KG1 (cell line): ENCODE measurements around the gene SHMT1.
"Not testable (repeated sequence)": the region's sequence is repeated elsewhere in the genome, so short reads cannot be mapped to it uniquely, and the experiment has no call there.

Experiments
- DNase-seq: peaks from one replicate; lab custom pipeline; 2025; lab: John Stamatoyannopoulos, UW

SHMT1 gene

DNA sequence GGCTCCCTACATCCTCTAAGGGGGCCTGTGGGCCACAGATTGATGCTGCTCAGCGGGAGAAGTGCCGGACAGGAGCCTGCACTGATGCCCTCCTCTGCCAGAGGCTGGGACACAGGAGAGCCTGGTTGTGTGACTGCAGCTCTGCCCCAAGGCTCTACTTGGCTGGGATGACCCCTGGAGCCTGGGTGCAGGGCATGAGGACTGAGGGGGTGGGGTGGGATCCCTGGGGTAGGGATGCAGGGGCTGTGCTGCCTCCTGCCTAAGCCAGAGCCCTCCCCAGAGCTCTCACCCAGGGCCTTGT is 14.8 kb upstream of the SHMT1 start:
- DNase-seq: no peak

DNA sequence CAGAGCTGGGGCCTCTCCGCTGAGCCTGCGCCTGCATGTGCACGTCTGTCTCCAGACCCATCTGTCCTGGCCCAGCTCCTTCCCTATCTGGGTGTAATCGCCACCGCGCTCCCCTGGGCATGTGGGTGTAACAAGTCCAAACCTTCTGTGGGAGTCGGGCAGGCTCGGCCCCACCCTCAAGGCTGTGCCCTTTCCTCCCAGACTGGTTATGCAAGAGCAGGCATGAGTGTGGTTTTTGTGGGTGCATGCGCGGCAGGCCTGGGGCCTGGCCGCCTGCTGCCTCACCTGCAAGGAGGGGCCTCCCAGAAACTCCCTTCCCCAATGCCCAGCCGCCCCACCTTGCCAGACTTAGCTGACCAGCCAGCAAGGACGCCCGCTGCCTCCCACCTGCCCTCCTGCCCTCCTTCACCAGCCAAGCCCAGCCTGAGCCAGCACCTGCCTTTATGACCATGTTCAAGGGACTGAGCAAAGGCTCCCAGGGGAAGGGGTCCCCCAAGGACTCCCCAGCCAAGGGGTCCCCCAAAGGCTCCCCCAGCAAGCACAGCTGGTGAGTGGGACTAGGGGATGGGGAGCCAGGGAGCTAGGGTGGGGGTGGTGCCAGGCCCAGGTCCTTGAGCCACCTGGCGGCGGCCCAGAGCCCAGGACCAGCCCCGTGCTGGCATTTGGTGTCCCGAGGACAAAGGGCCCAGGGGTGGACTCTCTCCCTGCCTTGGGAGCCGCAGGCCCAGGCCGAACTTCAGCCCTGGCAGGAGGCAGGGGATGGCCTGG is 14.3 kb upstream of the SHMT1 start, which contains the start of gene EVPLL:
EVPLL (plus strand) TSS at position 342 of the 768 bp plus-strand sequence. CDS start 3,160 bp downstream, outside the sequence.
- DNase-seq: peak; percentile 0

DNA sequence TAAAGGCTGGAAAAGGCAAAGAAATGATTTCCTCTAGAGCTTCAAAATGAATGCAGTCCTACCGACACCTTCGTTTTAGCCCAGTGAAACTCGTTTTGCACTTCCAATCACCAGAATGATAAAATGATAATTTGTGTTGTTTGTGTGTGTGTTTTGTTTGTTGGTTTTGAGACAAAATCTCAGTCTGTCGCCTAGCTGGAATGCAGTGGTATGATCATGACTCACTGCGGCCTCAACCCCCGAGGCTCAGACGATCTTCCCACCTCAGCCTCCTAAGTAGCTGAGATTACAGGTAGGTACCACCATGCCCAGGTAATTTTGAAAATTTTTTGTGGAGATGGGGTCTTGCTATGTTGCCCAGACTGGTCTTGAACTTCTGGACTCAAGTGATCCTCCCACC is 10.9 kb upstream of the SHMT1 start:
- no peak for DNase-seq

DNA sequence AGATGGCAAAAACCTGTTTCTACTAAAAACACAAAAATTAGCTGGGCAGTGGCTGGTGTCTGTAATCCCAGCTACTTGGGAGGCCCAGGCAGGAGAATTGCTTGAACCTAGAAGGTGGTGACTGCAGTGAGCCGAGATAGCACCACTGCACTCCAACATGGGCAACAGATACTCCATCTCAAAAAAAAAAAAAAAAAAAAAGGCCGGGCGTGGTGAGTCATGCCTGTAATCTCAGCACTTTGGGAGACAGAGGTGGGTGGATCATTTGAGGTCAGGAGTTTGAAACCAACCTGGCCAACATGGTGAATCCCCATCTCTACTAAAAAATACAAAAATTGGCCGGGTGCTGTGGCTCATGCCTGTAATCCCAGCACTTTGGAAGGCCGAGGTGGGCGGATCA is 9.8 kb upstream of the SHMT1 start:
- DNase-seq: not testable (repeated sequence)

DNA sequence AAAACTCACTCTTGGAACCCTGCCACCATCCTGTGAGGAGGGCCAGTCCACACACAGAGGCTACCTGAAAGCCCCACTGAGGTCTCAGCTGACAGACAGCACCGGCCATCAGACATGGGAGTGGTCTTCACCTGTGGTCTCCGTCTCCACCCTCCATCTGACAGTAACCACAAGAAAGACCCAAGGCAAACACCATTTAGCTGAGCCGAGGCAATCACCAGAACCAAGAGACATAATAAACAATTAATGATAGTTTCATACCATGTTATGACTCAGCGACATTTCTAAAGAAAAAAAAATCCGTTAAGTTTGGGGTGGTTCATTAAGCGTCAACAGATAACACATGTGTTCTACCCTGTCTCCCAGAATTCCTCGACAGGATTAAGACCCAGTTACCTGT is 8.1 kb upstream of the SHMT1 start:
- no peak for DNase-seq

DNA sequence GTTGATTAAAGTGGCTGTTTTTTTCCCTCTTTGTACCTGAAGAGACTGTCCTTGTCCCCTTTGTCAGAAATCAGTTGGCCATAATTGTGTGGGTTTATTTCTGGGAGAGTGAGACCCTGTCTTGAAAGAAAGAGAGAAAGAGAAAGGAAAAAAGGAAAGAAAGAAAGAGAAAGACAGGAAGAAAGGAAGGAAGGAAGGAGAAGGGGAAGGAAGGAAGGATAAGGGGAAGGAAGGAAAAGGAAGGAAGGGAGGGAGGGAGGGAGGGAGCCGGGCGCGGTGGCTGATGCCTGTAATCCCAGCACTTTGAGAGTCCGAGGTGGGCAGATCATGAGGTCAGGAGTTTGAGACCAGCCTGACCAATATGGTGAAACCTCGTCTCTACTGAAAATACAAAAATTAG is 7.4 kb upstream of the SHMT1 start:
- no peak for DNase-seq

DNA sequence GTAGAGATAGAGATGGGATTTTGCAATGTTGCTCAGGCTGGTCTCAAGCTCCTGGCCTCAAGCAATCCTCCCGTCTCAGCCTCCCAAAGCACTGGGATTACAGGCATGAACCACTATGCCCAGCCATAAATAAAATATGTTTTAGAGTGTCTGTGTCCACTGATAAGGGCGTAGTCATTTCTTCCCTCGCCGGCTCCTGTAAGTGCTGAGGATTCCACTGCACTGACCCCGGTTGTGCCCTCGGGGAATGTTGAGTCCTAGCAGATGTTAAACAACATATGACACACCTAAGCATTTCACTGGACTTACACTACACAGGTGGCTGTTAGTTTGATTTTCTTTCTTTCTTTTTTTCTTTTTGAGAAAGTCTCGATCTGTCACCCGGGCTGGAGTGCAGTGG is 5.6 kb upstream of the SHMT1 start:
- DNase-seq: no peak

DNA sequence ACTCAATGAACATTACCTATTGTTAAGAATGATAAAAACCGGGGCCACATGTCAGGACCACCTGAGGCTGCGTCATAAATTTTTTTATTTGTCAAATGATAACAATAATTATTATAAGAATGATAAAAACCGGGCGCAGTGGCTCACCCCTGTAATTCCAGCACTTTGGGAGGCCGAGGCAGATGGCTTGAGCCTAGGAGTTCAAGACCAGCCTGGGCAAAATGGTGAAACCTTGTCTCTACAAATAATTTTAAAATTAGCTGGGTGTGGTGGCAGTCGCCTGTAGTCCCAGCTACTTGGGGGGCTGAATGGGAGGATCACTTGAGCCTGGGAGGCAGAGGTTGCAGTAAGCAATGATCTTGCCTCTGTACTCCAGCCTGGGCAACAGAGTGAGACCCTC is 816 bp upstream of the SHMT1 start:
- DNase-seq: no peak

DNA sequence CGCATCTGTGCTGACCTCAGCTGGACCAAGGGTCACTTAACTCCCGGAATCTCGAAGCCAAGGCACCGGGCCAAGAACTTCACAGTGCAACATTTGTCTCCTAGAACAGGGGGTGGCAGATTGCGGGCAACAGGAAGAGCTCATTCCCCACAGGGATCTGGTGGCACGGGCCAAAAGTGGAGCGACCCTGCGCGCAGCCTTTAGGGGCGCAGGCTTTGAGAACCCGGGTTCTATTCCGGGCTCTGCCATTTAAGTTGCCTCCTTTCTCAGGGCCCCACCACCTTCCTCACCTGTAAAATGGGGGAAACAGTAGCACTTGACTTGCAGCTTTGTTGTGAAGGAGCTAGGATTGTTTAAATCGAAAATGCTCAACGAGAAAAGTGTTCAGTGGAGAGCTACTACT is 651 bp downstream of the SHMT1 start:
- DNase-seq: no peak

DNA sequence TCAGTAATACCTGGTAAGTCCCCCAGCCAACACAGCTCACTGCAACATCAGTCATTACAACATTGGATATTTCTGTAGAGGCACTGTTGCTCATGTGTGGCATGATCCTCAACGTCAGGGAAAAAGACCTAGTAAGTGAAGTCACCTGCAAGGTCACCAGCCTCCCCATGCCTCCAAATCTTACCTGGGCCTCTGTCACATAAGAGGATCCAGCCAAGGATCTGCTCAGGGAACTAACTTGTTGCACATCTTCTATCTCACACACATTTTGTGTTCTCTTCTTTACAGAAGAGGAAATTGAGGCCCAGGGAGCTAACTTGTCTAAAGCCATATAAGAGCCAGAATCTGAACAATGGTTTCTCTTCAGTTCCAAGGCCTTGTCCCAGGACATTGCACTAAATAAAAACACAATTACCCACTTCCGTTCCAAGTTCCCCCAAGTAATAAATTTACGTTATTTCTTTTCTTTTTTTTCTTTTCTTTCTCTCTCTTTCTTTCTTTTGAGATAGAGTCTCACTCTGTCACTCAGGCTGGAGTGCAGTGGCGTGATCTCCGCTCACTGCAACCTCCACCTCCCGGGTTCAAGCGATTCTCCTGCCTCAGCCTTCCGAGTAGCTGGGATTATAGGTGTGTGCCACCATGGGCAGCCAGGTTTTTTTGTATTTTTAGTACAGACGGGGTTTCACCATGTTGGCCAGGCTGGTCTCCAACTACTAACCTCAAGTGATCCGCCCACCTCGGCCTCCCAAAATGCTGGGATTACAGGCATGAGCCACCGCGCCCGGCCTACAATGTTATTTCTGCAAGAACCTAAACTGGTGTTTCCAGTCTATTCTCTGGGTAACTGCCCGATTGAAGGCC is 1.3 kb downstream of the SHMT1 start:
- DNase-seq: no peak

DNA sequence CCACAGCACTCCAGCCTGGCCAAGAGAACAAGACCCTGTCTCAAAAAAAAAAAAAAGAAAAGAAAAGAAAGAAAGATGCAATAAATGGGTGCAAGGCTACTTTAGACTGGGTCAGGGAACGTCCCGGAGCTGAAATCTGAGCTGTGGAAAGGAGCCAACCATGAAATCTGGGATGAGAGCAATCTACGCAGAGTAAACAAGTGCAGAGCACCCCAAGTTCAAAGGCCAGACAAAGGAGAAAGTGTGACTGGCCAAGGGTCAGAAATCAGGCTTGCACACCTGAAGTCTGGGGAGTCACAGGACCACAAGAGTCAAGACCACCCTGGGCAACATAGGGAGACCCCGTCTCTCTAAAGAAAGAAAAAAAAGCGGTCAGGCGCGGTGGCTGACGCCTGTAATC is 2.8 kb downstream of the SHMT1 start:
- DNase-seq: no peak

DNA sequence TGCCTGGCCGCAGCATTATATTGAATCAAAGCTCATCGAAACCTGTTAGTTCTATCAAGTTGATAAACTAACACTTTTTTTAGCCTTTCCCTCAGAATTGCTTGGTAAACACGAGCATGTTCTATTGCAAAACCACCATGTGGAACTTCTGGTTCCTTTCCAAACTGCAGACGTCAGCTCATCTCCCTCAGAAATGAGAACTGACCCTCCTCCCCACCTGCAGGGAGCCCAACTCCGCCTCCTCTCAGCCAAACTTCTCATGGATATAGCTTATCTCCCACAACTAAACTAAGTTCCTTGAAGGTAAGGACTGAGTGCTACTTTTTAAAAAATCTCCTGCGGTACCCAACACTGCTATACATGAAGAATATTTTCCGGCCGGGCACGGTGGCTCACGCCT is 6.7 kb downstream of the SHMT1 start:
- no peak for DNase-seq

DNA sequence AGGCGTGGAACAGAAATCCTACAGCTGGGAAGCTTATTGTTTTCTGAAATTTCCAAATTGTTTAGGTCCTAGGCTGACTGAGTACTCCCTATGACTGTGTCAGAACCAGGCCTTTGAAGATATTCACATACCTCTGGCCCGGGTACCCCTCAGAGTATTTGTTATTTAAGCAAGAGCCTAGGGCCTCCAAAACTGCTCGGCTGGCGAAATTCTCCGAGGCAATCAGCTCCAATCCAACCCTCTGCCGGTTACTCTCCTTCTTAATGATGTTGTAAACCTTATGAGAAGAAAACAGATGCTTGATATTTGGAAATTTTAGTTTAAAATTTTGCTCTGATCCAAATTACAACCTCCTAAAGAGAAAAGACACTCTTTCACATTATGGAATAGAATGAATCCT is 9.8 kb downstream of the SHMT1 start:
- no peak for DNase-seq

DNA sequence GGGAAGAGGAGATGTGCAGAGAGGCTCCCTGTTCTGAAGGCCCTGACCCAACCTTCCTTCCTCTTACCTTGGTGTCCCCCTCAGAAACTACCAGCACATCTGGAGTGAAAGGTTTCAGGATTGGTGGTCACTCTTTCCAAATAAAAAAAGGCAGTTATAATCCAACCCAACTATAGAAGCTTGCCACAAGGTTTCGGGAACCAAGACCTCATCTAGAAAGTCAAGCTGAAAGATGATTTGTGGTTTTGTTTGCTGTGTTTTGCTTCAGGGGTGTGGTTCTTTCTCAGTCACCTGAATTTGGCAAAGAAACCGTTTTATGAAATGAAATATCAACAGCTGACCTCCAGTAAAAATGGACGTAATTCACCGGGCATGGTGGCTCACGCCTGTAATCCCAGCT is 19.3 kb downstream of the SHMT1 start:
- no peak for DNase-seq

DNA sequence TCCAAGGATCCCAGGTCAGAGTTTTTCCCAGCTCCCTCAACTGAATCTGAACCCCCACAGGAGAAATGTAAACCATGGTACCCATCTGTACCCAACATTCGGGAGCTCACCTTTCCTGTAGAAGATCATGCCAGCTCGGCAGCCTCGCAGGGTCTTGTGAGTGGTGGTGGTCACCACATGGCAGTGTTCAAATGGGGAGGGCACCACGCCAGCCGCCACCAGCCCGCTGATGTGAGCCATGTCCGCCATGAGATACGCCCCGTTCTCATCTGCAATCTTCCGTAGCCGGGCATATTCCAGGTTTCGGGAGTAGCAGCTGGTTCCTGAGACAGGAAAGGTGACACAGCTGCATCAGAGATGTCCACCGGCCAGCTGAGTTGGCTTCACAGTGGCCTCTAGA is 23.4 kb downstream of the SHMT1 start:
- no peak for DNase-seq

DNA sequence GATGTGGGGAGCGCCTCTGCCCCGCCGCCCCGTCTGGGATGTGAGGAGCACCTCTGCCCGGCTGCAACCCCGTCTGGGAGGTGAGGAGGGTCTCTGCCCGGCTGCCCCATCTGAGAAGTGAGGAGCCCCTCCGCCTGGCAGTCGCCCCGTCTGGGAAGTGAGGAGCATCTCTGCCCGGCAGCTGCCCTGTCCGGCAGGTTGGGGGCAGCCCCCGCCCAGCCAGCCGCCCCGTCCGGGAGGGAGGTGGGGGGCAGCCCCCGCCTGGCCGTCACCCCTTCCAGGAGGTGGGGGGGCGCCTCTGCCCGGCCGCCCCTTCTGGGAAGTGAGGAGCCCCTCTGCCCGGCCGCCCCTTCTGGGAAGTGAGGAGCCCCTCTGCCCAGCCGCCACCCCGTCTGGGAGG is 25.2 kb downstream of the SHMT1 start:
- not testable (repeated sequence) for DNase-seq

DNA sequence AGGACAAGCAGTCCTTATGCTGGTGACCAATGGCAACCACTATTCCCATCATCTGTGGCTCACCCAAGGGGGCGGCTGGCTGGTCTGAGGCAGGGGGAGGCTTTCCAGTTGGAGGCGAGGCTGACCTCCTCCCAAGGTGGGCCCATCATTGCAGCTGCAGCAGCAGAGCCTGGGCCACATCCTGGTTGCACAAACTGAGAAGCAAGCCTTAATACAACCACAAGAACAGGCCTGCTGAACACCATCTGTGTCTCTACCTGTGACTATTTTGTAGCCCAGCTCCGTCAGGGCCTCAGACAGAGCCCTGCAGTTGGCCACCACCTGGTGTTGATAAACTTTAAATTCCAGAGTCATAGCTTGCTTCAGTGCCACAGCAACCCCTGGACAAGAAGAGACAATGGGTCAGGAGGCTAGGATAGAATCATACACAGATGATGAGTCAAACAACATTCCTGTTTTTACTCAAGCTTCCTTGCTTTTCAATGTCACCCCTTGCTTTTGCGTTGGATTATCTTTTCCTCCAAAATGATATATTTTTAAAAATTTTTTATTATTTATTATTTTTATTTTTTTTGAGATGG is 30.4 kb downstream of the SHMT1 start:
- DNase-seq: no peak

DNA sequence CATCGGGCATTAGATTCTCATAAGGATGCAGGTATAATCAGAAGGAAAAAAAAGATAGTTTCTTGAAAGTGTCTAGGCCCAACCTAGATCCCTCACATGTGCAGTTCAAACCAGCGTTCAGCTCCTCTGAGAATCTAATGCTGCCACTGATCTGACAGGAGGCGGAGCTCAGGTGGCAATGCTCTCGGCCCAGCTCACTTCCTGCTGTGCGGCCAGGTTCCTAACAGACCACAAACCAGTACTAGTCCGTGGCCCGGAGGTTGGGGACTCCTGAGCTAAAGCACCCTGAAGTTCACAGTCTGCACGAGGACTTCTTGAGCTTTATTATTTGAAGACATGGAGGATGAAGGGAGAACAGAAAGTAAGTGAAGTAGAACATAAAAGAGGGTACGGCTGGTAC is 31.5 kb downstream of the SHMT1 start:
- no peak for DNase-seq

DNA sequence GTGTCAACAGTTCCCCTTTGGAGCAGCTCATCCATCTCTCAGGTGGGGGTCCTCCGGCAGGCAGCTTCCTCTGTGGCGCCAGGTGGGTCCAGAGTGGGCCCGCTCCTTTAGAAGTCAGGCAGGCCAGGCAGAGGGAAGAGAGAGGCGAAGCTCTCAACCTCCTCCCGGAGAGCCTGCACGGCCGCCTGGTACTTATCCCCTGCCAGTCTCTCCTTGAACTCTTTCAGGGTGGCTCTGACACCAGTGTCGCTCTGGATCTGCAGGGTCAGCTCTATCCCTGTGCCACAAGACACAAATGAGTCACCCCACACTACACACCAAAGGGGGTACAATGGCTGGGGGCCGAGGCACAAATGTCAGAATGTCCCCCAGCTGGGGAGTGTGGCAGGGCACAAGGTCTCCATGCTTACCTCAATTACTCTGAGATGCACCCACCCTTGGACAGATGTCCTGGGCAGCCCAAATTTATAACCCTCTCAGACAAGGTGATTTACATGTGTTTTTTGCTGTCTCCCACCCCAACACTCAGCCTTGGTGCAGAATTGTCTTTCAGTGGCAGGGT is 34.6 kb downstream of the SHMT1 start:
- no peak for DNase-seq

DNA sequence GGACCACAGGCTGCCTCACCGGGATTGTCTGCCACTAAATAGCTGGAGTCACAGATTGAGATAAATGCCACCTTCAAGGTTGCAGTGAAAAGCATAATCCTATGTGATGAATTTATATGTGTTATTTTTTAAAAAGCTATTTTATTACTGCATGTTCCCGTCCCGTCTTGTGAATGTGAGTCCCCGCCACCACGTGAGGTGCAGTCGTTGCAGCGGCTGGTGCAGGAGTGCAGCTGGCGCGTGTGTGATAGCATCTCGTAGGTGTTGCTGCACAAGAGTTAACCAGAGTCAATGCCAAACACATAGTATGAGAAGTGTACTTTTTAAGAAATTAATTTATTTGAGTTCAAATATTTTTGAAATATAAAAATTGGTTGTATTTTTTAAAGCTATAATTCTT is 35.8 kb downstream of the SHMT1 start:
- DNase-seq: no peak

DNA sequence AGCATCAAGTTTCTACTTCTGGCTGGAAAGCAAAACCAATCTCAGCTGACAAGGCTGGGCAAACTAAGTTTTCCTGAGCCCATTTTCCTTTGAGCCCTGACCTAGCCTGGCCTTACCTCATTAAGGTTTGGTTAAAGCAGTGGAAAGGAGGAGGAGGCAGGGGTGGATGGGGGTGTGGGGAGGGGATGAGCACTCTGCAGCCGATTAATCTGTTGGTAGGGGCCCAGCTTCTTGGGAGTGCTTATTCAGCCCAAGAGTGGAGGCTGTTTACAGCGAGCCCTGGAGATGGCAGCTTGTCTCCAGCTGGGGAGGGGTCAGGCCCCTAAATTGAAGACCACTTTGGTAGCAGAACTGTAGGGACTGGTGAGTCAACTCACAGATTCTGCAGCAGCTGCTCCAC is 36.3 kb downstream of the SHMT1 start:
- DNase-seq: no peak

DNA sequence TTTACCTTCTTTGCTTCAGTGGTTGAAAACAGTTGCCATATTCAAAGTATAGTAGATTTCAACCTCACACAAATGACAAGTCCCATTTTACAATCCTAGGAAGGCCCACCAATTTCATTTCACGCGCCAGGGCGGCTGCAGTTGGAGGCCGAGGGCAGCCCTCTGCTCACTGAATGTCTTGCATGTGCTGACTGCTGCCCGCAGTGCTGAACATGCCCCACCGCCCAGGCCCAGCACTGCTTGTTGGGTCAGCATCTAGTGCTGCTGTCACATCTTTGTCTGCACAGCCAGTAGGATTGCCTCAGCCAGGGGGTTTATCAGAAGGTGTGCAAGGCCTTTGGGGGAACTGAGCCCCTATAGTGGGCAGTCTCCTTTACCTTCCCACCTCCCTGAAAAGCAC is 36.8 kb downstream of the SHMT1 start:
- DNase-seq: no peak

DNA sequence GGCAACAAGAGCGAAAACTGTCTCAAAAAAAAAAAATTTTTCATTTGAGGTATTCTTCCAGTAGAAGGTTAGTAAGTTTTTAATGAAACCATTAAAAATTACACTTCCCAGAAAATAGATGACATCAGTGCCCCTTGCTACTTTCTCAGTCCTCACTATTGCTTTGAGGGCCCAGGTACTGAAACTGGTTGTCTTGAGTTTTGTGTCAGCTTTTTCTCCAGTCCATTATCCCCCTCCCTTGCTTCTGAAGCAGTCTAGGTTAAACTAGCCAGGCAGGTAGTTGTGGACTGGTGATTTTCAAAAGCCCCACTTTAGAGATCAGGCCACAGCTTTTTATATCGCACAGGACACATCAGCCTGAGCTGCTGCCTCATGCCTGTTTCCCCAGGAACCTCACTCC is 37.3 kb downstream of the SHMT1 start:
- no peak for DNase-seq
